ENCODE results near the gene PPFIBP1.

DNA sequence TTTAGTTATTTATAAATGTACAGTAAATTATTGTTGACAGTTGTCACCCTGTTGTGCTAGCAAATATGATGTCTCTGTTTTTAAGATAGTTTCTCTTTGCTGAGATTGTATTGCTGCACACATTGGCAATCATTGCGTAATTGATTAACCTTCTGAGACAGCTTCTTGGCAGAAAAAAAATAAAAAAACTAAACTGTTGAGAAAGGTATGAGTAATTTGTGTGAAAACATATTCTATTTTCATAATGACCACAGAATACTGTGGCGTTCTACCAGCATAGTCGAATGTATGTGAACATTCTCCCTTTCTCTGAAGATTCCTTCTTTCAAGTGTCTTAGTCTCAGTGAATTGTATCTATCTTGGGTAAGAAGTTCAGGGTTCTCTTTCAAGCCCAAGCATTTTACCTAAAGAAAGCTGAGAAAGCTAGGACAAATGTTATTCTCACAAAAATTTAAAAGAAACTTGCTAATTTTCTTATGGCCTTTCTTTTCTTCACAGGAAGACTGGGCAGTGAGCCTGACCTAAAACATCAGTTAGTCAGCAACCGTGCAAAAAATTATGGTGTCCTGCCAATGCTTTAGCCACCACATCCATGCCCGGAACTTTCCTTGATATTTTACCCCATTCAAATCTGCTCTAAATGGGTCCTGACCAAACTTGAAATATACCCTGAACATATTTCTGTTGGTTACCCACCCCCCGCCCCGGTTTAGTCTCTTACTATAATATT, 103.3 kb downstream of the PPFIBP1 start:
- TF ChIP-seq RAD21 (conservative IDR thresholded peaks at IDR 0.05 in 1 of 2, IDR thresholded peaks at IDR 0.05 in 1 of 2) (no peak), KDM5A (IDR thresholded peaks at IDR 0.05) (no peak), POLR2A (IDR thresholded peaks at IDR 0.05; ENCODE audit: low read length) (no peak), ZC3H11A (IDR thresholded peaks at IDR 0.05) (no peak)
- TF ChIP-seq, protein P1, sequence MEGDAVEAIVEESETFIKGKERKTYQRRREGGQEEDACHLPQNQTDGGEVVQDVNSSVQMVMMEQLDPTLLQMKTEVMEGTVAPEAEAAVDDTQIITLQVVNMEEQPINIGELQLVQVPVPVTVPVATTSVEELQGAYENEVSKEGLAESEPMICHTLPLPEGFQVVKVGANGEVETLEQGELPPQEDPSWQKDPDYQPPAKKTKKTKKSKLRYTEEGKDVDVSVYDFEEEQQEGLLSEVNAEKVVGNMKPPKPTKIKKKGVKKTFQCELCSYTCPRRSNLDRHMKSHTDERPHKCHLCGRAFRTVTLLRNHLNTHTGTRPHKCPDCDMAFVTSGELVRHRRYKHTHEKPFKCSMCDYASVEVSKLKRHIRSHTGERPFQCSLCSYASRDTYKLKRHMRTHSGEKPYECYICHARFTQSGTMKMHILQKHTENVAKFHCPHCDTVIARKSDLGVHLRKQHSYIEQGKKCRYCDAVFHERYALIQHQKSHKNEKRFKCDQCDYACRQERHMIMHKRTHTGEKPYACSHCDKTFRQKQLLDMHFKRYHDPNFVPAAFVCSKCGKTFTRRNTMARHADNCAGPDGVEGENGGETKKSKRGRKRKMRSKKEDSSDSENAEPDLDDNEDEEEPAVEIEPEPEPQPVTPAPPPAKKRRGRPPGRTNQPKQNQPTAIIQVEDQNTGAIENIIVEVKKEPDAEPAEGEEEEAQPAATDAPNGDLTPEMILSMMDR (IDR thresholded peaks at IDR 0.05): no peak

All from A549 (cell line).